Measurements from ENCODE around the gene GNA15.
"Not testable (repeated sequence)": the region's sequence is repeated elsewhere in the genome, so short reads cannot be mapped to it uniquely, and the experiment has no call there.

Gene GNA15, protein sequence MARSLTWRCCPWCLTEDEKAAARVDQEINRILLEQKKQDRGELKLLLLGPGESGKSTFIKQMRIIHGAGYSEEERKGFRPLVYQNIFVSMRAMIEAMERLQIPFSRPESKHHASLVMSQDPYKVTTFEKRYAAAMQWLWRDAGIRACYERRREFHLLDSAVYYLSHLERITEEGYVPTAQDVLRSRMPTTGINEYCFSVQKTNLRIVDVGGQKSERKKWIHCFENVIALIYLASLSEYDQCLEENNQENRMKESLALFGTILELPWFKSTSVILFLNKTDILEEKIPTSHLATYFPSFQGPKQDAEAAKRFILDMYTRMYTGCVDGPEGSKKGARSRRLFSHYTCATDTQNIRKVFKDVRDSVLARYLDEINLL

DNA sequence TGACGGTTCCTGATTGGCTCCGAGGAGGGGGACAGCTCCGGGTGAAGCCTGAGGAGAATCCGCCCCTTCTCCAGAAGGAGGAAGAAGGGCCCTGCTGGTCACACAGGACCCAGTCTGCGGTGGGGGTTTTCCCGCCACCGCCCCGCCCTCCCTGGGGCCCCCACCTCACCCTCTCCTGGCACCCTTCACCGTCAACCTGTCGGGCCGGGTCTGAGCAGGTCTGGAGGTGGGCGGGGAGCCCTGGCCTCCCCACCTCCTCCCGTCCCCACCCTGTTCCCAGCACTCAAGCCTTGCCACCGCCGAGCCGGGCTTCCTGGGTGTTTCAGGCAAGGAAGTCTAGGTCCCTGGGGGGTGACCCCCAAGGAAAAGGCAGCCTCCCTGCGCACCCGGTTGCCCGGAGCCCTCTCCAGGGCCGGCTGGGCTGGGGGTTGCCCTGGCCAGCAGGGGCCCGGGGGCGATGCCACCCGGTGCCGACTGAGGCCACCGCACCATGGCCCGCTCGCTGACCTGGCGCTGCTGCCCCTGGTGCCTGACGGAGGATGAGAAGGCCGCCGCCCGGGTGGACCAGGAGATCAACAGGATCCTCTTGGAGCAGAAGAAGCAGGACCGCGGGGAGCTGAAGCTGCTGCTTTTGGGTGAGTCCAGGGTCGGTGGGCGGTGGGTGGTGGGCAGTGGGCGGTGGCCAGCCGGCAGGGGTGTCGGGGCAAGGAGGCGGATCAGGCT, at the start of gene GNA15:
TSS of gene GNA15 (plus strand) at position 73 of the 723 bp plus-strand sequence. CDS start at position 491, 418 bp downstream.
- DNase-seq (ENCODE audit: low read depth, low spot score), result no peak

DNA sequence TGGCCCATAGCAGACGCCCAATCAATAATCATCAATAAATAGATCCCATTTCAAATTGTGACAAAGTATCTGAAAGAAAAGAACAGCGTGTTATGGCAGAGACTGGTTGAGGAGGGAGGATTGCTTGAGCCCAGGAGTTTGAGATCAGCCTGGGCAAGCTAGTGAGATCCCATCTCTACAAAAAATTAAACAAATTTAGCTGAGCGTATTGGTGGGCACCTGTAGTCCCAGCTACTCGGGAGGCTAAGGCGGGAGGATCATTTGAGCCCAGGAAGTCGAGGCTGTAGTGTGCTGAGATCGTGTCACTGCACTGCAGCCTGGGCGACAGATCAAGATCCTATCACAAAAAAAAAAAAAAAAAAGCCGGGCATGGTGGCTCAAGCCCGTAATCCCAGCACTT, 48.1 kb upstream of the GNA15 start:
- DNase-seq (ENCODE audit: low read depth, low spot score), result no peak

DNA sequence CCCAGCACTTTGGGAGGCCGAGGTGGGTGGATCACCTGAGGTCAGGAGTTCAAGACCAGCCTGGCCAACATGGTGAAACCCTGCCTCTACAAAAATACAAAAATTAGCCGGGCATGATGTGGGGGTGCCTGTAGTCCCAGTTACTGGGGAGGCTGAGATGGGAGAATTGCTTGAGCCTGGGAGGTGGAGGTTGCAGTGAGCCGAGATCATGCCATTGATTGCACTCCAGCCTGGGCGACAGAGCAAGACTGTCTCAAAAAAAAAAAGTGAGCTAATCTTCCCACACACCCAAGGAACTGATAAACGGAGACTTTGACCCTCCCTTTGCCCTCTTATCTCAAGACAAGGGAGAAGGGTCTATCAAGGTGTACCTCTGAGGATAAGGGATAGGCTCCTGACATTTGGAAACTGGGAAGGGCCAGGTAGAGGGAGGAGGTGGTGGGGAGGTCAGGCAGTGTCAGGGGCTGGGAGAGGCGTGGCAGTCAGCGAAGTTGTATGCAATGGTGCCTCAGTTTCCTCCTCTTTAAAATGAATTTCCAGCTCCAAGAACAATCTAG, 46.5 kb upstream of the GNA15 start:
- DNase-seq (ENCODE audit: low read depth, low spot score), result not testable (repeated sequence)

DNA sequence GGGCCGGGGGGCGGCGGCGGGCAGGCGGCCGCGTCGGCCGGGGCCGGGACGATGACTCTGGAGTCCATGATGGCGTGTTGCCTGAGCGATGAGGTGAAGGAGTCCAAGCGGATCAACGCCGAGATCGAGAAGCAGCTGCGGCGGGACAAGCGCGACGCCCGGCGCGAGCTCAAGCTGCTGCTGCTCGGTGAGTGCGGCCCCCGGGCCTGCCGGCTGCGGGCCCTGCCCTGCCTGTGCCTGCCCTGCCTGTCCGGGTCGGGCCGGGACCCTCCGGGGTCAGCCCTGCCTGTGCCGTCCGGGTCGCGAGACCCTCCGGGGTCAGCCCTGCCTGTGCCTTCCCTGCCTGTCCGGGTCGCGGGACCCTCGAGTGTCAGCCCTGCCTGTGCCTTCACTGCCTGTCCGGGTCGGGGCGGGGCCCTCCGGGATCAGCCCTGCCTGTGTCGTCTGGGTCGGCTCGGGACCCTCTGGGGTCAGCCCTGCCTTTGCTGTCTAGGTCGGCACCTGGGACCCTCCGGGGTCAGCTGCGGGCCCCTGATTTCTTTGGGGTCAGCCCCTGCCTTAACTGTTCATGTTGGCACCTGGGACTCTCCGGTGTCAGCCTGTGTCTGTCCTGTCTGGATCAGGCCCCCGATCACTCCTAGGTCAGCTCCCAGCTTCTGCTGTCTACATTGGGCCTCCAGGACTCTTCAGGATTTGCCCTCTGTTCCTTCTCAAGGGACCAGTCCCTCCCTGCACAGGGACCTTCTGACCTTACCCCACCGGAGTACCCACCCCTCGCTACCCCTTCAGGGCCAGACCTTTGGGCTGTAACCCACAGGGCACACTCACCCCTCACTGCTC, 41.0 kb upstream of the GNA15 start:
- no peak for DNase-seq (ENCODE audit: low read depth, low spot score)

DNA sequence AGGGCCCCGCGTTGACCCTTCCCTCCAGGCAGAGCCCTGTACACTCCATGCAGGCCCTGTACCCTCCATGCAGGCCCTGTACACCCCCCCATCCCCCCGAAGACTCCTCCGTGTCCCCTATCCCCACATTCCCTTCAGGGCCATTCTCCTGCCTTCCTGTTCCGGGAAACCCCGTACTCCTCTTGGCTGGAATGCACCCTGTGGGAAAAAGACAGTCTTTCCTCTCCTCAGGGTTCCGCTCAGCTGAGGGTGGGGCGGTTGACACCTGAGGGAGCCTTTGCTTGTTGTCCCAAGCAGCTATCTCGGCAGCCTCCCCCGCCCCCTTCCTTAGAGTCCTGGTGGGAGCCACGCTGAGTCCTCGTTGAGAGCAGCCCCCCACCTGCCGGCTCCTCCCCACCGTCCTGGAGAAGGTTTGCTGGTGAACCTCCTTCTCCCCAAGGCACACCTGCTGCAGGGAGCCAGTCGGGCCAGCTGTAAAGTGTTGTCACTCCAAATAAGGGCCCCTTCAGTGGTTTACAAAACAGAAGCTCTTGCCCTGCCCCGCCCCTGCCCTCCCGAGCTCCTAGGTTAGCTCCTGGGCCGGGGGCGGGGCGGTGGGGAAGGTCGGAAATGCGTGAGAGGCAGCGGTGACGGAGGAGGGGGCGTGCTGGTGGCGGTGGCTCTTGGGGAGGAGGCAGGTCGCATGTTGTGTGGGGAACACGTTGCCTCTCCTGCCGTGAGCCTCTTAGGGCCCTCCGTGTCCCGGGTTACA, 40.2 kb upstream of the GNA15 start:
- DNase-seq (ENCODE audit: low read depth, low spot score), result no peak

DNA sequence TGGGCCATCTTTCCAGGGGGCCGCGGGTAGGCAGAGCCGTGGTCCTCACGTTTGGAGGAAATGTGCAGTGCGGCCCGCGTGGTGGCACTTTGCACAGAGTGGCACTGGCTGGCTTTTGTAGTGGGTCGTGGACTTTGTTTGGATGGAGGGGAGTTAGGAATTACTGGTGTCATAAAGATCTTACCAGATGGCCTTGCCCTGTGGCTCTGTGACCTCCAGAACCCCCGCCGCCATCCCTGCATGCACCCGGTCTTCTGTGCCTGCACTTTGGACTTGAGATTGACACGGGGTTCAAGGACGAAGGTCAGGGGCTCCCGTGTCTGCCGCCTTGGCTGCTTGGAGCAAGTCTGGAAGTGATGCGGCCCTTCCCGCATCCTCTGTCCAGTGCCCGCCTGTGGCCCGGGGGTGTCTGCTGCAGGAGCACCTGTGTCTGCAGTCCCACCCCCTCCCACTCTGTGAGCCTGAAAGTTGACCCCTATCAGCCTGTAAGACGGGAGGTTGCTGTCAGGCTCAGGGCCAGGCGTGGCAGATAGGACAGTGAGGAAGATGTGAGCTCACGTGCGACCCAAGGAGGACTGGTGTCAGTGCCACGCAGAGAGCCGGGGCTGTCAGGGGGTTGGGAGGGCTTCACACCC, 39.4 kb upstream of the GNA15 start:
- no peak for DNase-seq (ENCODE audit: low read depth, low spot score)

DNA sequence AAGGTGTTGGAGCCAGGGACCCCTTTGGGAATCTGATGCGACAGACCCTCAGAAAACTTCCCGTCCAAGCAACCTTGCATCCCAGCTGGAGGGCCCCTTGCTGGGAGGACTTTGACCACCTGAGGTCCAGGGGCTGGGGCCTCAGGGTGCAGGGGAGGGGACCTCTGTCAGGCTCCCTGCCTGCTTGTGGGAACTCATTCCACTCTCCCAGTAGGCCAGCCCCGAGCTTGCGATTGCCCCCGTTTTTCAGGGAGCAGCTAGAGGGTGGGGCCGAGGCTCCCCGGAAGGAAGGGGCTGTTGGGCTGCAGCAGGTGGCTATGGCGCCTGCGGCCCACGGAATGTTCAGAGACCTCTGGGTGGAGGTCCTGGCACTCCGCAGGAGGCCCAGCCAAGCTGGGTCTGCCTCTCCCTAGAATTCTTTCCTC, 38.9 kb upstream of the GNA15 start:
- DNase-seq (ENCODE audit: low read depth, low spot score), result no peak

DNA sequence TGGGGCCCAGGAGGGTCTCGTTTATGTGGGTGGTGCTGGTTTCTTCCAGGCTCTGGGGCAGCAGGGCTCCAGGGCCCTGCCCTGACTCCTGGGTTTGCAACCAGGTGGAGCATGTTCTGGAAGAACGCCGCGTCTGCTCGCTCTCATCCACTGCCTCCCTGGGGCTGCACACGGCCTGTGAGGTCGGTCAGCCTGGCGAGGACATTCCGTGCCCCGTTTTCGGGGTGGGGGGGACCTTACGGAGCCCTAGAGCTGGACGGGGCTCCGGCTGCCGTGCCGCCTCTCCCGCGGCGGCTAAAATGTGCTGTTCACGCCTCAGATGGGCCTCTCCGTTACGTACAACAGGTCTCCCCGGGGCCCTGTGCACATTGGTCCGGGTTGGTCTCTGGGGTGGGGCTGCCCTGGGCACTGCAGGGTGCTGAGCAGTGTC, 38.4 kb upstream of the GNA15 start:
- DNase-seq (ENCODE audit: low read depth, low spot score), result no peak

DNA sequence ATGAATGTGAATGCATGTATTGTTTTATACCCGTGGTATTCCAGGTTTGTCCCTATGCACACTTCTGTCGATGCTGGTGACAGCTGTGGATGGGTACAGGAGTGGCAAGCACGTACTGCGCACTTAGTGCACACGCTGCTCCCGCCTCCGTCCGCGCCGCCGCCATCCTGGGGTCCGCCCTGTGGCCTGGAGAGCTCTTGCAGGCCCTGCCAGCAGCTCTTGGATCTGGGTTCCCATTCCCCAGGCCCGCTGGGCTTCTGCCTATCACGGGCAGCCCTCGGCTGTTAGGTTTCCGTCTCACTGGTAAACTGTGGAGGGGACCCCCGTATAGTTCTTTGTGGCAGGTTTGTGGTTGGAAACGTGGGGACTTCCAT, 37.7 kb upstream of the GNA15 start:
- no peak for DNase-seq (ENCODE audit: low read depth, low spot score)

DNA sequence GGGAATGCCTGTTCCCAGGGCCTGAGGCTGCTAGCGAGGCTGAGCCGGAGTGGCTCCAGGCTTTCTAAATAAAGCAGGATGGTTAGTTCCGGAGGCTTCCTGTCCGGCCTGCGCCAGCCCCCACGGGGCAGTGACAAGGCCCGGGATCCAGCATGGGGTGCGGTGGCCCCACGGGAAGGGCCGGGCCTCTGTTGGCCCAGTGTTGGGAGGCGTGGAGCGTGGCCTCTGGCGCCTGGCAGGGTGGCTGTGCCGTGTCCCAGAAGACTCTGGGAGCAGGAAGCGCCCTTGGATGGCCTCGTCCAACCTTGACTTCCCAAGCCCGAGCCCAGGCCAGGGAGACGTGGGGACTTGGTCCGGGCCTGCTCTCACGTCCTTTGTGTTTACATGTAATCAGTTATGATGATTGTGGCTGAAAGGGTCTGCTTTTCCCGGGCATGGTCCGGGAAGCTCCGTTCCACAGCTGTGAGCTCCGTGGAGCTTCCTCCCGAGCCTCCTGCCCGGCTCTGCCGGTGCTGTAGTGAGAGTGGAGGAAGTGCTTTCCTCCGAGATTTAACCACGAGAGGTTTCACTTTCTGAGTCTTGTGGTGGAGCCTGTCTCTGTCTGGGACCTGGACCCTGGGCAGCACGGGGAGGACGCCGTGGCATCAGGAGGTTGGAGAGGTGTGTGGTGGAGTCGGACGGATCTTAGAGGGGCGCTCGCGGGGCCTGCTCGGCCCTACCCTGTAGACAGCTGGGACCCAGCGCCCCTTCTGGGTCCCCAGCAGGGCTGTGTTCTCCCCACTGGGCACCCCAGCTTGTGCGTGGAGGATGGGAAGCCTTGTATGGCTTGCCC, 37.1 kb upstream of the GNA15 start:
- DNase-seq (ENCODE audit: low read depth, low spot score), result no peak

DNA sequence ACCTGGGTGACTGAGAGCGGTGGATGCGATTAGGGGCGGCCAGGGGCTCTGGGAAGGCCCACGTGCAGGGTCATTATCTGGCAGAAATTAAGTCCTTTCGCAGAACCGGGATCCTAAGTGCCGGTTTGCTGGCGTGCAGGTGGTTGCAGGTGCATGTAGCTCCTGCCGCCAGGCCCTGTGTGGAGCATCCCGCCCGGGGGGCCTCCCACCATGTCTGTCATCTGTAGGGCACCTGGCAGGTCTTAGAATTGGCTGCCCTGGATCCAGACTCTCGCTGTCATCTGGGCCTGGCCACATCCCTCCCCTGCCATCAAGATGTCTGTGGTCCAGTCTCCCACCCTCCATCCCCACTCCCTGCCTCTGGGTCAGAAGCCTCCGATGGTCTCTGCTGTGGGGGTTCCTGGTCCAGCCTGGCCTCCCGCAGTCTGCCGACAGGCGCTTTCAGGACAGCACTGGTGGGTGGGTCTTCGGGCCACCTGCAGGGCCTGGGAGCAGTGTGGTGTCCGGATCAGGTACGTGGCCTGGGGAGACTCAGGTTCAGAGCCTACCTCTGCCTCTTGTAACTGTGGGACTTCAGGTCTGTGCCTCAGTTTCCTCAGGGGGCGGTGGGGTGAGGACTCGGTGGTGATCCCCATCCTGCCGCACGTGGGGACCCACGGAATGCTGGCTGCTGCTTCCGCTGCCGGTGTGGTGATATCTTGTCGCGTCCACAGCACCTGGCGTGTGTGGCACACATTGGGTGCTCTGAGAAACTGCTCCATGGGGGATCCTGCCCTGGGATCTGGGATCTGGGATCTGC, 36.3 kb upstream of the GNA15 start:
- DNase-seq (ENCODE audit: low read depth, low spot score), result no peak

DNA sequence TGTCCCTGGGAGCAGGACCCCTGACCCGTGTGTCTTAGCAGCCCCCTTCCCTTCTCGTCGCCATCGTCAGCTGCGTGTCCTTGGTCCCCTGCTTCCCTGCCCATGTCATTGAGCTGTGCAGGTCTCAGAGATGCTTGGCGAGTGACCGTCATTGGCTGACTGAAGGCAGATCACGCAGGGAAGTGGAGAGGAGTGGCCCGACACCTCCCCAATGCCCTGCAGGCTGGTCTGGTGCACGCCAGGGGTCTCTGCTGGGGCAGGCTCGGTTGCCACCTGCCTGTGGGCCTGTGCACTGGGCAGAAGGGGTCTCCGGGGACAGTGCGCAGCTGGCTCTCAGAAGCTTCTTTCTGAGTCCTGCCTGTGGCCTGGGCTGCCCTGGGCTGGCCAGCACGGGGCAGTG, 35.5 kb upstream of the GNA15 start:
- DNase-seq (ENCODE audit: low read depth, low spot score), result no peak

DNA sequence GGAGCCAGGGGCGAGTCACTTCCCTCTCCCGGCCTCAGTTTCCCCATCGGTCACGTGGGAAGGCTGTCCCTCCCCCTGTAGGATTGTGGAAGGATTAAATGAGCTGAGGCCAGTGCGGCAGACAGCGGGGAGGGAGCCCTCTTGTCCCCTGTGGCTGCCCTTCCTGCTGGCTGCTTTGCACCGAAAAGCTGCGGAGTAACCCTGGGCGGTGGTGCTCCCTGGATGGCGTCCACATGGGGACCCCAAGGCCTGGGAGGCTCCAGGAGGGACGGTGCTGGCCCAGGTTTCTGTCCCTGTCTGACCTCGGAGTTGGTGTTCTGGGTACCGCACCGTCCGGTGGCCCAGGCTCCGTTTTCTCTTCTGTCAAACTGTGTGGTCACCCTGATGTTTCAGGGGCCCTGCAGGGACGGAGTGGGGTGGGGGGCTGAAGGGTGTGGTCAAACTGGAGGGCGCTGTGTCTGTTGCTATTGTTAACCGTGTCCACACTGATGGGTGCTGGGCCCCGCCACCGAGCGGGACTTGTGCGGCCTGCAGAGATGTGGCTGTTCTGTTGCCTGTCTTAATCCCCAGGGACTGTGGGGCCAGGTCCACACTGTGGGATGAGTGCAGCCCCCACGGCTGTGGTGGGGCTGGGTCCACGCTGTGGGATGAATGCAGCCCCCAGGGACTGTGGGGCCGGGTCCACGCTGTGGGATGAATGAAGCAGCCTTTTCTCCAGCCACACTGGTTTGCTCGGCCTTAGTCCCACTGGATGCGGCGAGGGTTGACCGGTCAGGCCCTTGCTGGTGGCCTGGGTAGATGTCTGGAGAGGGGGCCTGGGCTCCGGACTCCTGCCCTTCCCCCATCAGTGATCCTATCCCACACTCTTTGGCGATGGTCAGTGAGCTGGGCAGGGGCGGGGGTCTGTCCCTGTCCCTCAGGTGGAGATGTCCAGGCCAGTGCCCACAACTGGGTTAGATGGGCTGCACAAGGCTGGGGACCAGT, 34.8 kb upstream of the GNA15 start:
- DNase-seq (ENCODE audit: low read depth, low spot score), result no peak

DNA sequence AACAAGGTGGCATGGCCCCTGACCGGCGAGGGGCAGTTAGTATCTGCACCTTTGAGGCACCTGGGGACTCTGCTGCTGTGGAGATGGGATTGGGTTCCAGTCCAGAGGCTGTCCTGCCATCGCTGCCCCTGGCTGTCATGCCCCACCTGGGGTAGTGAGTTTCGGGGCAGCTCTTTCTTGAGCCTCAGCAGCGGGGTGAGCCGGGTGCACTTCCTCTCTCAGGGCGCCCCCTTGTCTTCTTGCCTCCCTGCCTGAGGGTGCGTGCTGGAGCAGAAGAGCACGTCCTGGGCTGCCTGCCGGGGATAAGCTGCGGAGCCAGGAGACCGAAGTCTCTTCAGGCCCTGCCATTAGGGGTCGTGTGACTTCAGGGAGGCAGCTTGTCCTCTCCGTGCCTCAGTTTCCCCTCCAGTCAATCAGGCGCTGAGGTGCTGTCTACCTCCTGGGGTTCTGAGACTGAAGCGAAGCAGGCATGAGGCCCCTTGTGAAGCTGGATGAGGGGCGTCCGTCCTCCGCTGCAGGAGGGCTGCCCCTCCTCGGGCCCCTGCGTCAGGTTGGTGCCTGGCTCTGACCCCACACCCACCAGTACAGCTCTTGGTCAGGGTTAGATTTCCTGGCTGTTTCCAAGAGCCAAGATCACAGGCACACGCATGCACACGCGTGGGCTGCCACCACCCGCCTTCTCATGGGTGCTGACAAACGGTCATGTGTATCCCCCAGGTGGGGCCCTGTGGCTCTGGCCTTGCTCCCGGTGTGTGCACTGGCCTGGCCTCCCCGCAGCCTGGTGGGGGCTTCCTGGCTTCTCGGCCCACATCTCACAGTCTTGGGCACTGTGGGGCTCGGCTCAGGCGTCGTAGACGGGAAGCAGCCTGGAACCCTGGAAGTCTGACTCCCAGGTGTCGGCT, 33.3 kb upstream of the GNA15 start:
- DNase-seq (ENCODE audit: low read depth, low spot score), result no peak

DNA sequence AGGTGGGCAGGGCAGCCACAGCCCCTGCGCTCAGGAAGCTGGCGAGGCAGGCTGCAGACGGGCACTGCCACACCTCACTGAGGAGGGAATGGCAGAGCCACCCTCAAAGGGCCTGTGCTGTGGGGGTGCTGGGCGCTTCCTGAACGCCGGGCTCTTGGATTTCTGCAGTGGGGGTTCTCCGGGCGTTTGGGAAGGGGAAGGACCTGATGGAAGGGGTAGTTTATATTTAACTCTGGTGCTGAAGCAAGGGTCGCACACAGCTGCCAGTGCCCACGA, 31.2 kb upstream of the GNA15 start:
- no peak for DNase-seq (ENCODE audit: low read depth, low spot score)

DNA sequence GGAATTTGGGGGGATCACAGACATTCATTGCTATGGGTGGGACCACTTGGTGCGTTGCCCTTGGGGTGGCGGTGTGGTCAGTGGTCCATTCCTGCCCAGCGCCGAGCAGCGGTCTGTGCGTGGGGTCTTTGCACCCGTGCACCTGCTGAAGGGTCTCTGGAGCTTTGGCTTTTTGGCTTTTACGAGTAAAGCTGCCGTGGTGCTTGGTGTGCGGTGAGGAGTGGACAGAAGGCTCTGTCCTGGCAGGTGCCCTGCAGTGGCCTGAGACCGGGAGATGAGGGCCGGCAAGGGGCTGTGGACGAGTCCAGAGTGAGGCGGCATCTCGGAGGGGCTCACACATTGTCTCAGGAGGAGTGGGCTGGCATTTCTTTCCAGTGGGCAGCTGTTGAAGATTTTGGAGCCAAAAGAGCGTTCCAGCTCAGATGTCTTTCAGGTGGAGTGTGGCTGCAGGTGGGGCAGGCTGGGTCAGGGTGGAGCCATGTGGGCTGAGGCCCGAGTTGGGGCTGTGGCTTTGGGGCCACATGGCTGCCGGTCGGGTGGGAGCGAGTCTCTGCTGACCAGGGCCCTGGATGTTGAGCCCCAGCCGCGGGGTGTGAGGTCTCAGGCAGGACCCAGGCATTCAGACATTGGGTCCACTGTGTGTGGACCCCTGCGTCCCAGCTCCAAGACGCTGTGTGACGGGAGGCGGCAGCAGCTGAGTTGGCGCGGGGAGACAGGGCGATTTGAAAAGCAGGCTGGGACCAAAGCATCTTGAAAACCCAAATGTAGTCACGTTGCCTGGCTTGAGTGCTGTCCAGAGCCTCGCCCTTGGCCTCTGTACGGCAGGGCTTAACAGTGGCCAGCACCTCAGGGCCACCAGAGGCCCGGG, 30.0 kb upstream of the GNA15 start:
- DNase-seq (ENCODE audit: low read depth, low spot score), result no peak

Data from activated CD4-positive, CD25-positive, alpha-beta regulatory T cell treated with anti-CD3 and anti-CD28 coated beads, Interleukin-2, amount 50 U/mL, for 16 hours (primary cell).